ENCODE results near the gene PIP4K2A. TPM values are rescaled to one million over a fixed set of nuclear protein-coding genes. Genes with fewer than 3 reads are reported as not detected.

The PIP4K2A gene
- total RNA-seq, 1 donor from 2014 or later: 37.6 TPM

DNA sequence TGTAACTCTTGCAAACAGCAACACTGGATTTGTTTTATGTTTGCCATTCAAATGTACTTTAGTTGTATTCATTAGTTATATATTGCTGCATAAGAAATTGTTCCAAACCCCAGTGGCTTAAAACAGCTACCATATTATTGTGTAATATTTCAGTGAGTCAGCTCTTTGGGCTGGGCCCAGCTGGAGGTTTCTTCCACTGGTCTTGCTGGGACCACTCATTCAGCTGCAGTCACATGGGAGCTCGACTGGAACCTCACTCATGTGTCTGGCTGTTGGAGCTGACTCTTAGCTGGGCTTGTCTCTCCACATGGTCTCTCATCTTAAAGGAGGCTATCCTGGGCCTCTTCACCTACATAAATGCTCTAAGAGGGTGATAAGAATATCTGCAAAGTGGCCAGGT is 23.2 kb upstream of the PIP4K2A start:
- no peak for DNase-seq (ENCODE audit: low spot score in 2 of 2, unreplicated experiment in 2 of 2)
- Mint-ChIP-seq H3K4me1 (peaks cover 3% of the 10 kb centered on the region), H3K4me3 (no peak overlapping the region), H3K27ac (no peak overlapping the region), H3K27me3 (ENCODE audit: low read depth) (no peaks in the 10 kb centered on the region), H3K9me3 (peaks cover 5% of the 10 kb centered on the region), H3K36me3 (peaks cover 4% of the 10 kb centered on the region)
- TF ChIP-seq, protein P1, sequence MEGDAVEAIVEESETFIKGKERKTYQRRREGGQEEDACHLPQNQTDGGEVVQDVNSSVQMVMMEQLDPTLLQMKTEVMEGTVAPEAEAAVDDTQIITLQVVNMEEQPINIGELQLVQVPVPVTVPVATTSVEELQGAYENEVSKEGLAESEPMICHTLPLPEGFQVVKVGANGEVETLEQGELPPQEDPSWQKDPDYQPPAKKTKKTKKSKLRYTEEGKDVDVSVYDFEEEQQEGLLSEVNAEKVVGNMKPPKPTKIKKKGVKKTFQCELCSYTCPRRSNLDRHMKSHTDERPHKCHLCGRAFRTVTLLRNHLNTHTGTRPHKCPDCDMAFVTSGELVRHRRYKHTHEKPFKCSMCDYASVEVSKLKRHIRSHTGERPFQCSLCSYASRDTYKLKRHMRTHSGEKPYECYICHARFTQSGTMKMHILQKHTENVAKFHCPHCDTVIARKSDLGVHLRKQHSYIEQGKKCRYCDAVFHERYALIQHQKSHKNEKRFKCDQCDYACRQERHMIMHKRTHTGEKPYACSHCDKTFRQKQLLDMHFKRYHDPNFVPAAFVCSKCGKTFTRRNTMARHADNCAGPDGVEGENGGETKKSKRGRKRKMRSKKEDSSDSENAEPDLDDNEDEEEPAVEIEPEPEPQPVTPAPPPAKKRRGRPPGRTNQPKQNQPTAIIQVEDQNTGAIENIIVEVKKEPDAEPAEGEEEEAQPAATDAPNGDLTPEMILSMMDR (IDR thresholded peaks at IDR 0.05; ENCODE audit: unreplicated experiment): no peak

DNA sequence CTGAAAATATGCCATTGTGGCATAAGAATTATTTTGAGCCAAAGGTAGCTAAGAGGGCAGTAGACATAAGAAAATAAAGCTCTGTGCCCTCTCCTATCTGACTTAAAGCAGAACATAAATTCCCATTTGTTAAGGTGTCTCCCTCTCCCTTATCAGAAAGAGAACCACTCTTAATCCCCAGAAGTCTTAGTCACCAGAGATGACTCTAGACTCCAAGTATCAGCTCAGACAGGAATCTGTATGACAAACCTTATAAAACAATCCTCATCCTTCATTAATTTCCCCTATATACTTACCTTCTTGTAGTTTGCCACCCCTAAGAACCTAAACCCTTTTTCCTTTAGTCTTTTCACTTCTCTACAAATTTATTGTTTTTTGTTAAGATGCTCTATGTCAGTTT is 21.8 kb upstream of the PIP4K2A start:
- H3K27ac Mint-ChIP-seq: no peak overlapping the region
- no peak overlapping the region for H3K4me3 Mint-ChIP-seq
- TF ChIP-seq, protein P1 (IDR thresholded peaks at IDR 0.05; ENCODE audit: unreplicated experiment): no peak
- peaks cover 4% of the 10 kb centered on the region for H3K36me3 Mint-ChIP-seq
- no peak for DNase-seq (ENCODE audit: low spot score in 2 of 2, unreplicated experiment in 2 of 2)
- peaks cover 9% of the 10 kb centered on the region for H3K9me3 Mint-ChIP-seq
- no peaks in the 10 kb centered on the region for H3K27me3 Mint-ChIP-seq (ENCODE audit: low read depth)
- peaks cover 3% of the 10 kb centered on the region for H3K4me1 Mint-ChIP-seq

DNA sequence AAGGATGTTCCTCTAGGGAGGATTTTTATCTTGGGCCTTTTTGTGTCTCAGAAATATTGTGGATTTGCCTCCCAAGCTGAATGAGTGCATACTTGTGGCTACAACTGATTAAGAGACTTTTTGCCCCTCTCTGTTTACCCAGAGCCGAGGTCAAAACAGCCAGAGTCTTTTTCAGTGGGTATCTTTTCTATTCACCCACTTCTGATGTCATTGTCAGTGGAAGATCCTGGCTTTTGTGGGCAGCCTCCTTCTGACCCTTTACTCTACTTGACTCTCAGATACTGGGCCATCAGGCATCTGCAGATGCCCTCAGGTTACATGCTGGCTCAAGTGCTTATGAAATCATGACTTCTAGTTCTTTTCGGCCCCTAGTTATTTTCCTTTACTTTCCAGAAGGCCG is 19.6 kb upstream of the PIP4K2A start:
- Mint-ChIP-seq H3K9me3 (peaks cover 4% of the 10 kb centered on the region), H3K27ac (no peak overlapping the region), H3K4me1 (peaks cover 3% of the 10 kb centered on the region), H3K27me3 (ENCODE audit: low read depth) (no peaks in the 10 kb centered on the region), H3K36me3 (no peaks in the 10 kb centered on the region), H3K4me3 (no peak overlapping the region)
- TF ChIP-seq, protein P1 (IDR thresholded peaks at IDR 0.05; ENCODE audit: unreplicated experiment): no peak
- DNase-seq (ENCODE audit: low spot score in 2 of 2, unreplicated experiment in 2 of 2): no peak

DNA sequence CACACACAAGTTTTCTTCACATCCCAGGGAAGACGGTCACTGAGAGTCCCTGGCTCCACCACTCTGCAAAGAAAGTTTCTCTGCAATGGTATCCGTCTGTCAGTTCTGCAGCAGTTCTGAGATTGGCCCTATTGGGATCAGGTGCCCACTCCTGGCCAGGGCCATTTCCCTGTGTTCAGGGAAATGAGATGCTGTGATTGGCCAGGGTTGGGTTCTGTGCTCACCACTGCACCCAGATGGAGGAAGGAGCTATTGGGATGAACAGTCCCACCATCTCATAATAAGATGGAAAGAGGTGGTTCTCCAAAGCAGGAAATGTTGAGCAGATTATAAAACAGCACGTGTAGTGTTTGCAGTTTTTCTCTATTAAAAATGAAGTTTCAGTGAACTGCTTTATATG is 13.3 kb upstream of the PIP4K2A start:
- H3K27ac Mint-ChIP-seq: no peak overlapping the region
- no peak for DNase-seq (ENCODE audit: low spot score in 2 of 2, unreplicated experiment in 2 of 2)
- peaks cover 4% of the 10 kb centered on the region for H3K9me3 Mint-ChIP-seq
- no peaks in the 10 kb centered on the region for H3K27me3 Mint-ChIP-seq (ENCODE audit: low read depth)
- H3K36me3 Mint-ChIP-seq: no peaks in the 10 kb centered on the region
- H3K4me1 Mint-ChIP-seq: no peaks in the 10 kb centered on the region
- TF ChIP-seq, protein P1 (IDR thresholded peaks at IDR 0.05; ENCODE audit: unreplicated experiment): no peak
- H3K4me3 Mint-ChIP-seq: no peak overlapping the region

DNA sequence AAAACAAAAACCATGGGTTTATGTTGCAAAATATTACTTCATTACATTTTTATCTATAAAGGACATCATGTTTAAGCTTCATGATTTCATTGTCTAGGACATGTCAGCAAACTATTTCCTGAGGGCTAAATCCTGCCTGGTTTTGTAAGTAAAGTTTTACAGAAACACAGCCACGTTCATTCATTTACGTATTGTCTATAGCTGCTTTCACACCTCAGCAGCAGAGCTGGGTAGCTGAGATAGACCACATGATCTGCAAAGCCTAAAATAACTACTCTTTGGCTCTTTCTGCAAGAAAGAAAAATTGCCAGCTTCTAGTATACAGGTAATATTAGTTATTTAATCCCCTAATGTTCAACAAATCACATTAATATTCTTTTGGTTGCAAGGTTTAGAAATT is 12.7 kb upstream of the PIP4K2A start:
- DNase-seq (ENCODE audit: low spot score in 2 of 2, unreplicated experiment in 2 of 2): no peak
- no peak overlapping the region for H3K27ac Mint-ChIP-seq
- H3K4me3 Mint-ChIP-seq: no peak overlapping the region
- TF ChIP-seq, protein P1 (IDR thresholded peaks at IDR 0.05; ENCODE audit: unreplicated experiment): no peak
- H3K9me3 Mint-ChIP-seq: peaks cover 3% of the 10 kb centered on the region
- H3K4me1 Mint-ChIP-seq: no peaks in the 10 kb centered on the region
- H3K36me3 Mint-ChIP-seq: no peaks in the 10 kb centered on the region
- no peaks in the 10 kb centered on the region for H3K27me3 Mint-ChIP-seq (ENCODE audit: low read depth)

DNA sequence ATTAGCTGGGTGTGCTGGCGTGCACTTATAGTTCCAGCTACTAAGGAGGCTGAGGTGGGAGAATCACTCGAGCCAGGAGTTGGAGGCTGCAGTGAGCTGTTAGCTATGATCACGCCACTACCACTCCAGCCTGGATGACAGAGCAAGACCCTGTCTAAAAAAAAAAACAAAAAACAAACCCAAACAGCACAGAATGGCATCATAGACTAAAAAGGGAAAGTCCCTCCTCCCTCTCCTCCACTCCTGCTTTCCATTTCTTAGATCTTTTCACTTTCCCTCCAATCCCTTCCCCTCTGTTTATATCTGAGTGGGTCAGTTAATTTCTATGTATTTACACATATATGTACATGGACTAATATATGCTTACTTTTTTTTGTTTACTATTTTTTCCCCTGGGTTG is 10.4 kb upstream of the PIP4K2A start:
- Mint-ChIP-seq H3K4me1 (no peaks in the 10 kb centered on the region), H3K9me3 (no peaks in the 10 kb centered on the region), H3K27me3 (ENCODE audit: low read depth) (no peaks in the 10 kb centered on the region), H3K4me3 (no peak overlapping the region), H3K27ac (no peak overlapping the region), H3K36me3 (no peaks in the 10 kb centered on the region)
- no peak for DNase-seq (ENCODE audit: low spot score in 2 of 2, unreplicated experiment in 2 of 2)
- TF ChIP-seq, protein P1 (IDR thresholded peaks at IDR 0.05; ENCODE audit: unreplicated experiment): no peak
